DOHH2 (cell line): Measurements from ENCODE around the gene TMEM63B.
A peak's percentile ranks its signal among the peaks of the same experiment; 100 is the strongest.

ENCODE experiments used
- H3F3A ChIP-seq: fragments of 200-600 bp; sonication (generic), shearing (Covaris generic); 2 replicates; pipeline ENCODE4 v1.6.0; 2016; ENCODE audit warnings: antibody characterized with exemption, mild to moderate bottlenecking; ENCODE audit not compliant: control insufficient read depth, insufficient read depth
- H3K27ac ChIP-seq: fragments of 200-600 bp; sonication (generic); 2 replicates; pipeline ENCODE4 v1.5.1; 2014; ENCODE audit warnings: low read depth, mild to moderate bottlenecking, low read length, moderate library complexity
- H3K27me3 ChIP-seq: fragments of 200-600 bp; sonication (generic); 2 replicates; pipeline ENCODE4 v1.6.1; 2014; ENCODE audit warnings: mild to moderate bottlenecking, low read length, mixed read lengths; ENCODE audit not compliant: control insufficient read depth
- H3K36me3 ChIP-seq: fragments of 200-600 bp; sonication (generic); 2 replicates; pipeline ENCODE4 v1.6.1; 2014; ENCODE audit warnings: mild to moderate bottlenecking, low read length, moderate library complexity, mixed read lengths; ENCODE audit not compliant: control insufficient read depth
- H3K4me1 ChIP-seq: fragments of 200-600 bp; sonication (generic); 2 replicates; pipeline ENCODE4 v1.6.1; 2014; ENCODE audit warnings: mild to moderate bottlenecking, low read length, mixed read lengths; ENCODE audit not compliant: control insufficient read depth
- H3K4me2 ChIP-seq: fragments of 200-600 bp; sonication (generic); 2 replicates; pipeline ENCODE4 v1.6.0; 2014; ENCODE audit warnings: mild to moderate bottlenecking, low read length, moderate library complexity
- H3K4me3 ChIP-seq: fragments of 200-600 bp; sonication (generic); 2 replicates; pipeline ENCODE4 v1.5.1; 2014; ENCODE audit warnings: mild to moderate bottlenecking, low read length, mixed read lengths
- H3K79me2 ChIP-seq: fragments of 200-600 bp; sonication (generic); 2 replicates; pipeline ENCODE4 v1.6.1; 2014; ENCODE audit warnings: mild to moderate bottlenecking, low read length, mixed read lengths; ENCODE audit not compliant: control insufficient read depth
- H3K9me2 ChIP-seq: fragments of 200-600 bp; sonication (generic); replicated peaks from 2 replicates; pipeline ENCODE4 v1.6.1; 2014; ENCODE audit warnings: mild to moderate bottlenecking, low read length, mixed read lengths; ENCODE audit not compliant: control insufficient read depth
- H3K9me3 ChIP-seq: fragments of 200-600 bp; sonication (generic); 2 replicates; pipeline ENCODE4 v1.6.1; 2014; ENCODE audit warnings: antibody characterized with exemption, low read length, mixed read lengths; ENCODE audit not compliant: control insufficient read depth, insufficient read depth
- H4K20me1 ChIP-seq: fragments of 200-600 bp; sonication (generic); 2 replicates; pipeline ENCODE4 v1.6.0; 2014; ENCODE audit warnings: low read depth, mild to moderate bottlenecking, antibody characterized with exemption, low read length, moderate library complexity; ENCODE audit not compliant: control insufficient read depth, insufficient read depth
- CTCF ChIP-seq: fragments of 200-600 bp; sonication (generic); IDR thresholded peaks from one replicate; pipeline ENCODE4 v1.5.1; 2014; ENCODE audit warnings: antibody characterized with exemption, mild to moderate bottlenecking, low read depth, low read length; ENCODE audit not compliant: poor library complexity, severe bottlenecking
- EZH2phosphoT487 ChIP-seq: fragments of 200-600 bp; sonication (generic); IDR thresholded peaks from 2 replicates; pipeline ENCODE4 v1.6.1; 2017; ENCODE audit warnings: borderline replicate concordance, mild to moderate bottlenecking, antibody characterized with exemption, low read length, moderate library complexity, mixed read lengths

The TMEM63B gene

GRCh38 chr6:44127186-44128019, at the start of gene TMEM63B, which contains the start of gene MRPL14:
TMEM63B (plus strand) TSS chr6:44127554; CDS start chr6:44134585, 7,031 bp downstream.
MRPL14 (minus strand) TSS chr6:44127452; CDS start chr6:44116611, 10,841 bp downstream.
- H3K4me2 ChIP-seq: peak within 1 kb of the TSS; percentile 91
- peaks cover 5% of the 10 kb centered on the region; the same call in 1 of the 2 replicates for H3K27me3 ChIP-seq
- H4K20me1 ChIP-seq: peaks cover 37% of the 10 kb centered on the region
- no peaks in the 10 kb centered on the region for H3K9me3 ChIP-seq
- peaks cover 48% of the 10 kb centered on the region for H3K4me1 ChIP-seq
- H3K4me3 ChIP-seq: peak within 1 kb of the TSS; percentile 98
- no peaks in the 10 kb centered on the region for H3K9me2 ChIP-seq
- H3K79me2 ChIP-seq: peaks cover 54% of the 10 kb centered on the region
- H3K27ac ChIP-seq: peak within 1 kb of the TSS; percentile 28; the same call in 1 of the 2 replicates
- TF ChIP-seq CTCF: no peak
- peaks cover 42% of the 10 kb centered on the region for H3K36me3 ChIP-seq
- H3F3A ChIP-seq: 0 out of 2 replicates have a peak, but pooled peaks cover 4% of the 10 kb centered on the region

GRCh38 chr6:44078219-44078826, 49.0 kb upstream of the TMEM63B start:
- Histone ChIP-seq H3K9me3 (no peaks in the 10 kb centered on the region), H3K27me3 (peaks cover 3% of the 10 kb centered on the region), H4K20me1 (no peaks in the 10 kb centered on the region), H3K9me2 (no peaks in the 10 kb centered on the region), H3K36me3 (no peaks in the 10 kb centered on the region), H3K4me2 (peak overlapping the region; percentile 53), H3K4me3 (peak overlapping the region; percentile 64), H3K79me2 (no peaks in the 10 kb centered on the region), H3K27ac (no peak overlapping the region), H3F3A (0 out of 2 replicates have a peak, but pooled peaks cover 2% of the 10 kb centered on the region), H3K4me1 (peaks cover 79% of the 10 kb centered on the region)
- no peak for TF ChIP-seq EZH2phosphoT487
- TF ChIP-seq CTCF: no peak

- Histone ChIP-seq H3K9me3 (no peaks in the 10 kb centered on the region), H3K4me3 (peak overlapping the region; percentile 64), H3K9me2 (no peaks in the 10 kb centered on the region), H3F3A (0 out of 2 replicates have a peak, but pooled peaks cover 2% of the 10 kb centered on the region), H3K36me3 (no peaks in the 10 kb centered on the region), H3K79me2 (no peaks in the 10 kb centered on the region), H3K27me3 (peaks cover 2% of the 10 kb centered on the region), H3K27ac (no peak overlapping the region), H3K4me1 (peaks cover 74% of the 10 kb centered on the region), H4K20me1 (no peaks in the 10 kb centered on the region), H3K4me2 (peak overlapping the region; percentile 53)
- TF ChIP-seq EZH2phosphoT487 (no peak), CTCF (peak; percentile 81)
Measured at GRCh38 chr6:44078827-44079671, 48.3 kb upstream of the TMEM63B start.
